Fibroblast of the aortic adventitia (primary cell): ENCODE measurements around the gene GPR176. TPM values are rescaled to one million over a fixed set of nuclear protein-coding genes. Genes with fewer than 3 reads are reported as not detected.
A peak's percentile ranks its signal among the peaks of the same experiment; 100 is the strongest.

Source experiments
- DNase-seq: peaks from one replicate; pipeline ENCODE4 v3.0.0-alpha.2; 2010; ENCODE audit warnings: low read depth
- H3K4me3 ChIP-seq: 2 replicates; pipeline ENCODE4 v1.5.1; 2011; ENCODE audit warnings: low read depth, mild to moderate bottlenecking, control low read depth, low read length, moderate library complexity
- total RNA-seq: library from RNA; depleted of rRNA; stranded (reverse); fragments of >200 nt; gene quantifications from 2 replicates; pipeline ENCODE4 v1.2.3, GENCODE V29; 2012; ENCODE audit warnings: low replicate concordance
- TF ChIP-seq, protein P1 (sequence below): IDR thresholded peaks from 2 replicates; pipeline ENCODE4 v1.5.1; 2011; ENCODE audit warnings: mild to moderate bottlenecking, low read length, control low read depth, inconsistent platforms; ENCODE audit not compliant: insufficient read depth

The GPR176 gene
- total RNA-seq, 1 donor: 160 TPM

DNA sequence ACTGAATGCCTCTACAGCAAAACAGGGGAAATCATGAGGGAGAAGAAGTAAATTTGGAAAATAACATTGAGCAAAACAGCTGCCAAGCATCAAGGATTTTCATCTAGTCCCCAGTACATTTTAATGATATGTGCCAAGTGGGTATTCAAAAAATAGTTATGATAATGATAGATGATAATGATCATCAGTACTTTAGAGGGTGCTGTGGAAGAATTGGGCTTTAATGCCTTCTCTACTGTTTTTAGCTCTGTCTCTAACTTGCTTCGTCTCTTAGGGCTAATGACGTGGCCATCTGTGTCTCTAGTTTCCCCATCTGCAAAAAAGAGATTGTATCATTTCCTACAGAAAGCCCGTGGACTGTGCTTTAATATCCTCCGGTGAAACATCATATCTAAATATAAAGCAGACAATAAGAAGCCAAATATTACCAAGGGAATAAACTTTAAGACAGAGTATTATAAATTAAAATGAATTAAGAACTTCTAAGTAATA is 127.2 kb downstream of the GPR176 start:
- TF ChIP-seq, protein P1, sequence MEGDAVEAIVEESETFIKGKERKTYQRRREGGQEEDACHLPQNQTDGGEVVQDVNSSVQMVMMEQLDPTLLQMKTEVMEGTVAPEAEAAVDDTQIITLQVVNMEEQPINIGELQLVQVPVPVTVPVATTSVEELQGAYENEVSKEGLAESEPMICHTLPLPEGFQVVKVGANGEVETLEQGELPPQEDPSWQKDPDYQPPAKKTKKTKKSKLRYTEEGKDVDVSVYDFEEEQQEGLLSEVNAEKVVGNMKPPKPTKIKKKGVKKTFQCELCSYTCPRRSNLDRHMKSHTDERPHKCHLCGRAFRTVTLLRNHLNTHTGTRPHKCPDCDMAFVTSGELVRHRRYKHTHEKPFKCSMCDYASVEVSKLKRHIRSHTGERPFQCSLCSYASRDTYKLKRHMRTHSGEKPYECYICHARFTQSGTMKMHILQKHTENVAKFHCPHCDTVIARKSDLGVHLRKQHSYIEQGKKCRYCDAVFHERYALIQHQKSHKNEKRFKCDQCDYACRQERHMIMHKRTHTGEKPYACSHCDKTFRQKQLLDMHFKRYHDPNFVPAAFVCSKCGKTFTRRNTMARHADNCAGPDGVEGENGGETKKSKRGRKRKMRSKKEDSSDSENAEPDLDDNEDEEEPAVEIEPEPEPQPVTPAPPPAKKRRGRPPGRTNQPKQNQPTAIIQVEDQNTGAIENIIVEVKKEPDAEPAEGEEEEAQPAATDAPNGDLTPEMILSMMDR: no peak
- DNase-seq: no peak
- no peak overlapping the region for H3K4me3 ChIP-seq

DNA sequence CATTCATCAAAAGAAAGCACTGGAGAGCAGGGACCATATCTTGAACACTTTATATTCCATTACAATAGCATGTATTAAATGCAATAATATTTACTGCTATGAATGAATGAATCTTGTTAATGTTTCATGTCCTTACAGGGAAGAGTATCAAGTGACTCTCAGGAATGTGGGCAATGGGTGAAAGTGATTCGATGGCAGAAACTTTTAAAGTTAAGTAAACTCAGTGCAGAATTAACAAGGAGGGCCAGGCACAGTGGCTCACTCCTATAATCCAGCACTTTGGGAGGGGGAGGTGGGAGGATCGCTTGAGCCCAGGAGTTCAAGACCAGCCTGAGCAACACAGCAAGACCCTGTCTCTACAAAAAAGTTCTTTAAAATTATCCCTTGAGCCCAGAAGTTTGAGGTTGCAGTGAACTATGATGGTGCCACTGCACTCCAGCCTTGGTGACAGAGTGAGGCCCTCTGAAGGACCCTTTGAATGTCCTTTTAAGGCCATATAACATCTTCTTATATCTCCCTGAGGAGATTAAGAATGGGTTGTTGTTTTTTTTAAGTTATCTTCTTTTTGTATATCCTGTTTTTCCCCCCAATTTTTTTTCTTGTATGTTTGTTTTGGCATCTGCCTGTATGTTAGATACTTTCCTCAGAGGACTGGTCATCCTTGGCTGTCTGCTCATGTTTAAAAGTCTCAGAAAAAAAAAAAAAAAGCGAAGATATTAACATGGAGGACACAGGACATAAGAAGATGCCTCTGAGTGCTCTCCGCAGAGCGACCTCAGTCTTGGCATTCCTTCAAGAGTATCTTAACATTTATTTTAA is 127.8 kb downstream of the GPR176 start:
- TF ChIP-seq, protein P1: no peak
- no peak for DNase-seq
- no peak overlapping the region for H3K4me3 ChIP-seq

- no peak overlapping the region for H3K4me3 ChIP-seq
- TF ChIP-seq, protein P1: no peak
- no peak for DNase-seq
Measured at GRCh38 chr15:39789736-39790135, 130.3 kb downstream of the GPR176 start.

GRCh38 chr15:39788800-39789565 is 131.1 kb downstream of the GPR176 start:
- TF ChIP-seq, protein P1: no peak
- no peak overlapping the region for H3K4me3 ChIP-seq
- peak; percentile 37 for DNase-seq

DNA sequence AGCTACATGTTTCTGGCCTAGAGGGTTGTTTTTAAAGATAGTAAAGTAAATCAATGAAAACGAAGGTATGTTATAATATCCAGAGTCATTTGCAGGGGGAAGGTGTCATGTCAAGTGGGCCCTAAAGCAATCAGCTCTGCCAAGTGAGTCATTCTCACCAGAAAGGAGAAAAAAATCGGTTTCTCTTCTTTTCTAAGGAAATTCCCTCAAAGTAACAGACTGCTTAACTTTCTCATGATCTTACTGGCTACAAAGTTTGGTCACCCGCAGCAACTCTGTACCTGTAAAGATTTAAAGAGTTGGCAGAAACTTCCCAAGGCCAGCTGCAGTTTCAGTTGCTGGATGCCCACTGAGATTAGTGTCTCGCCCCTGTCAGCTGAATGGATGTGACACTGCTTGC is 132.0 kb downstream of the GPR176 start:
- peak; percentile 49 for DNase-seq
- TF ChIP-seq, protein P1: no peak
- H3K4me3 ChIP-seq: no peak overlapping the region

DNA sequence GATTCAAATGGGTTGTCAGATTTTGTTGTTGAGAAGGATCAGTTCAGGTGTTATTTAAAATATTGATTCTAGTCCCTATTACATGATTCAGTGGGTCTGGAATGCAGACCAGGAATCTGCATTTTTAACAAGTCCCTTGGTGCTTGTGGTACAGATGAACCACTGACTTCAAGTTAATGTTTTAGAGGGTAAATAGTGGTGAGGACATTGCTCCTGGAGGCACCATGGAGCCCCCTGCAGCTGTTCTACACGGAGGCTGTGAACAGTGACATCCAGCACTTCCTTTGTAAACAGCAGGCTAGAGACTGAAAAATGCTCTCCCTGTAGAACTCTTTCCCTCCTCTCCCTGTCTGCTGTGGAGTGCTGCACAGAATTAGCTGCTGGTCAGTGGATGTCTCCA is 132.6 kb downstream of the GPR176 start:
- H3K4me3 ChIP-seq: no peak overlapping the region
- TF ChIP-seq, protein P1: no peak
- DNase-seq: no peak
